CD4-positive, alpha-beta T cell (primary cell): ENCODE data around the gene FGB. TPM values are rescaled to one million over a fixed set of nuclear protein-coding genes. Genes with fewer than 3 reads are reported as not detected.

Experiments used
- ATAC-seq: fragments of 200-7000 bp; cut with Tn5 transposase; one replicate; pipeline ENCODE4 v1.10.0; 2022; ENCODE audit warnings: mild to moderate bottlenecking; ENCODE audit not compliant: poor library complexity
- CTCF ChIA-PET: fragments of 350-600 bp; sonication (Branson Sonifier 250); formaldehyde crosslinking; loops from one replicate; lab custom pipeline; 2021; ENCODE audit warnings: antibody characterized with exemption, inconsistent platforms; lab: Charles Lee
- POLR2A ChIA-PET: fragments of 350-600 bp; sonication (Branson Sonifier 250); formaldehyde crosslinking; loops from one replicate; lab custom pipeline; 2021; ENCODE audit warnings: antibody characterized with exemption, inconsistent platforms; lab: Charles Lee
- DNase-seq, 14 experiments: peaks; one replicate each; pipeline ENCODE4 v3.0.0-alpha.2; 2013 to 2020; ENCODE audit warnings: mixed read lengths in 2 of 14
- H3K27ac ChIP-seq, 2 donors: one replicate each; pipeline versions ENCODE4 v1.5.1 to v1.7.0; 2013; ENCODE audit warnings: low read length in 2 of 2, low read depth in 1 of 2, mild to moderate bottlenecking in 1 of 2
- H3K27me3 ChIP-seq, 2 experiments: 1 replicate in 1 of 2; 2 replicates in 1 of 2; pipeline versions ENCODE4 v1.6.1 to v1.7.0; 2013; ENCODE audit warnings: low read length in 2 of 2, control low read depth in 1 of 2, mild to moderate bottlenecking in 1 of 2, moderate library complexity in 1 of 2; ENCODE audit not compliant: insufficient read depth in 2 of 2, control insufficient read depth in 1 of 2
- H3K36me3 ChIP-seq: one replicate; pipeline ENCODE4 v1.6.1; 2013; ENCODE audit warnings: low read length, control low read depth; ENCODE audit not compliant: insufficient read depth
- H3K4me1 ChIP-seq: one replicate; pipeline ENCODE4 v1.6.1; 2013; ENCODE audit warnings: low read length, control low read depth; ENCODE audit not compliant: insufficient read depth
- H3K4me3 ChIP-seq: one replicate; pipeline ENCODE4 v1.5.1; 2013; ENCODE audit warnings: mild to moderate bottlenecking, low read length, moderate library complexity
- H3K9me3 ChIP-seq, 2 experiments: 1 replicate in 1 of 2; 2 replicates in 1 of 2; pipeline versions ENCODE4 v1.6.1 to v1.7.0; 2013; ENCODE audit warnings: low read length in 2 of 2, mild to moderate bottlenecking in 2 of 2, control low read depth in 1 of 2, moderate library complexity in 1 of 2; ENCODE audit not compliant: control insufficient read depth in 1 of 2, insufficient read depth in 1 of 2
- H3K27ac Mint-ChIP-seq: one replicate; pipeline ENCODE4 v1.8.0; 2020; ENCODE audit warnings: mixed read lengths
- H3K27me3 Mint-ChIP-seq: one replicate; pipeline ENCODE4 v1.8.0; 2021; ENCODE audit warnings: mixed read lengths
- H3K36me3 Mint-ChIP-seq: one replicate; pipeline ENCODE4 v1.8.0; 2021; ENCODE audit warnings: low read depth, mixed read lengths
- H3K4me1 Mint-ChIP-seq: one replicate; pipeline ENCODE4 v1.8.0; 2021; ENCODE audit warnings: low read depth, mixed read lengths
- H3K4me3 Mint-ChIP-seq: one replicate; pipeline ENCODE4 v1.8.0; 2020; ENCODE audit warnings: mild to moderate bottlenecking, mixed read lengths
- H3K9me3 Mint-ChIP-seq: one replicate; pipeline ENCODE4 v1.8.0; 2020; ENCODE audit warnings: mixed read lengths
- CTCF ChIP-seq: fragments of 200-600 bp; IDR thresholded peaks from one replicate; pipeline ENCODE4 v1.8.0; 2022; ENCODE audit warnings: antibody characterized with exemption, mild to moderate bottlenecking
- intact Hi-C, 2 experiments: fragments of 100-400 bp; cut with DNase I in 1 of 2; cut with micrococcal nuclease in 1 of 2; formaldehyde crosslinking; loops; one replicate each; pipeline versions ENCODE4 v1.15.1 to v1.9.0; 2023 to 2025; cut with DNase I, micrococcal nuclease
- polyA plus RNA-seq, 2 donors: library from polyadenylated mRNA; unstranded; fragments of 120-200 nt; gene quantifications; one replicate each; pipeline ENCODE4 v1.2.1, GENCODE V29; 2013
- total RNA-seq, 174 experiments: library from RNA in 2 of 174; stranded (reverse) in 2 of 174; gene quantifications; one replicate each; pipeline ENCODE4 v1.2.3 and lab custom pipeline; 2021 to 2026

Gene FGB
- not detected for total RNA-seq
- not detected for polyA plus RNA-seq (2013, experiment 1 of 2)
- not detected for polyA plus RNA-seq (2013, experiment 2 of 2)
- total RNA-seq (lab: John Stamatoyannopoulos, UW): 0 to 0.21 (median 0) reads per million in 172 experiments

GRCh38 chr4:154562697-154563254 lies at the start of gene FGB:
TSS of gene FGB (plus strand) at chr4:154563011. CDS start at chr4:154563019, 8 bp downstream.
- intact Hi-C loops: no loop called here
- CTCF ChIA-PET: interaction anchor here (0.8 kb wide), 1 partner anchor 11 kb away, joined by 4 read pairs; no protein-coding TSS in a partner anchor
- ATAC-seq: no peak

GRCh38 chr4:154516318-154517029 lies 46.3 kb upstream of the FGB start:
- no peaks in the 10 kb centered on the region for H3K36me3 ChIP-seq
- H3K4me1 ChIP-seq: no peaks in the 10 kb centered on the region
- ATAC-seq (no peak), DNase-seq (no peak)
- H3K36me3 Mint-ChIP-seq: no peaks in the 10 kb centered on the region
- H3K27ac Mint-ChIP-seq: no peak overlapping the region
- no peaks in the 10 kb centered on the region for H3K9me3 ChIP-seq
- H3K27ac ChIP-seq: no peak overlapping the region
- peaks cover 66% of the 10 kb centered on the region for H3K27me3 Mint-ChIP-seq
- H3K27me3 ChIP-seq: peaks cover 0 to 10% of the 10 kb centered on the region in 2 experiments
- no peak for TF ChIP-seq CTCF
- no peaks in the 10 kb centered on the region for H3K4me1 Mint-ChIP-seq
- H3K4me3 ChIP-seq: no peak overlapping the region
- intact Hi-C loops: no loop called here
- ChIA-PET POLR2A (no interaction called here), CTCF (no interaction called here)
- H3K4me3 Mint-ChIP-seq: no peak overlapping the region
- H3K9me3 Mint-ChIP-seq: no peaks in the 10 kb centered on the region

More at GRCh38 chr4:154562697-154563254, at the start of gene FGB:
- H3K27ac Mint-ChIP-seq: no peak within 1 kb of the TSS
- no peak within 1 kb of the TSS for H3K4me3 Mint-ChIP-seq
- H3K27me3 Mint-ChIP-seq: peaks cover 25% of the 10 kb centered on the region
- DNase-seq: no peak
- no peaks in the 10 kb centered on the region for H3K9me3 Mint-ChIP-seq
- no peaks in the 10 kb centered on the region for H3K36me3 ChIP-seq
- no peak within 1 kb of the TSS for H3K27ac ChIP-seq
- no peaks in the 10 kb centered on the region for H3K27me3 ChIP-seq
- POLR2A ChIA-PET: interaction anchor here (1.1 kb wide), 1 partner anchor 13 kb away, joined by 4 read pairs; the partner anchor contains the start of gene PLRG1
- no peak for TF ChIP-seq CTCF
- H3K9me3 ChIP-seq: no peaks in the 10 kb centered on the region
- H3K4me1 ChIP-seq: no peaks in the 10 kb centered on the region
- H3K4me1 Mint-ChIP-seq: no peaks in the 10 kb centered on the region
- no peaks in the 10 kb centered on the region for H3K36me3 Mint-ChIP-seq
- H3K4me3 ChIP-seq: no peak within 1 kb of the TSS

- Histone ChIP-seq H3K27ac (no peak overlapping the region), H3K36me3 (no peaks in the 10 kb centered on the region), H3K4me3 (no peak overlapping the region), H3K4me1 (no peaks in the 10 kb centered on the region), H3K27me3 (peaks cover 0 to 13% of the 10 kb centered on the region in 2 experiments), H3K9me3 (no peaks in the 10 kb centered on the region)
- intact Hi-C loops: no loop called here
- DNase-seq (no peak), ATAC-seq (no peak)
- Mint-ChIP-seq H3K4me3 (no peak overlapping the region), H3K27ac (no peak overlapping the region), H3K27me3 (peaks cover 66% of the 10 kb centered on the region), H3K36me3 (no peaks in the 10 kb centered on the region), H3K4me1 (no peaks in the 10 kb centered on the region), H3K9me3 (no peaks in the 10 kb centered on the region)
- ChIA-PET POLR2A (no interaction called here), CTCF (no interaction called here)
- TF ChIP-seq CTCF: no peak
Observed at GRCh38 chr4:154517591-154517990, 45.2 kb upstream of the FGB start.
